MM.1S (cell line): ENCODE data around the gene SPATS1.

Experiments
- CTCF ChIP-seq: fragments of 300-600 bp; sonication (generic); IDR thresholded peaks from 2 replicates; pipeline ENCODE4 v1.5.1; 2016; ENCODE audit warnings: antibody characterized with exemption, low read length, mixed read lengths
- EZH2 ChIP-seq: fragments of 300-600 bp; sonication (generic); optimal IDR thresholded peaks from 2 replicates; pipeline ENCODE3; 2017; ENCODE audit warnings: low read depth, mild to moderate bottlenecking, antibody characterized with exemption, low read length, mixed read lengths
- EZH2phosphoT487 ChIP-seq: fragments of 300-600 bp; sonication (generic); IDR thresholded peaks from 2 replicates; pipeline ENCODE4 v1.6.1; 2018; ENCODE audit warnings: antibody characterized with exemption, low read length

DNA sequence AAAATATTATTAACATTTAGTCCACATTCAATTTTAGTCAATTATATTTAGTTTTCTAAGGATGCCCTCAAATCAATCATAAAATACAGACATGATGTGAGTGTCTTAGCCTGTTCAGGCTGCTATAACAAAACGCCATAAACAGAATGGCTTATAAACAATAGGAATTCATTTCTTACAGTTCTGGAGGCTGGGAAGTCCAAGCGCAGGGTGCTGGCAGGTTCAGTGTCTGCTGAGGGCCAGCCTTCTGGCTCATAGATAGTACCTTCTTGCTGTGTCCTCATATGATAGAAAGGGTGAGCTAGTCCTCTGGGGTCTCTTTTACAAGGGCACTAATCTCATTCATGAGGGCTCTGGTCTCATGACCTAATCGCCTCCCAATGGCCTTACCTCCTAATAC is 35.0 kb downstream of the SPATS1 start:
- TF ChIP-seq CTCF (no peak), EZH2phosphoT487 (no peak), EZH2 (no peak)
